ENCODE data around the gene CHIC1.
"Not testable (repeated sequence)": the region's sequence is repeated elsewhere in the genome, so short reads cannot be mapped to it uniquely, and the experiment has no call there.

Gene CHIC1

DNA sequence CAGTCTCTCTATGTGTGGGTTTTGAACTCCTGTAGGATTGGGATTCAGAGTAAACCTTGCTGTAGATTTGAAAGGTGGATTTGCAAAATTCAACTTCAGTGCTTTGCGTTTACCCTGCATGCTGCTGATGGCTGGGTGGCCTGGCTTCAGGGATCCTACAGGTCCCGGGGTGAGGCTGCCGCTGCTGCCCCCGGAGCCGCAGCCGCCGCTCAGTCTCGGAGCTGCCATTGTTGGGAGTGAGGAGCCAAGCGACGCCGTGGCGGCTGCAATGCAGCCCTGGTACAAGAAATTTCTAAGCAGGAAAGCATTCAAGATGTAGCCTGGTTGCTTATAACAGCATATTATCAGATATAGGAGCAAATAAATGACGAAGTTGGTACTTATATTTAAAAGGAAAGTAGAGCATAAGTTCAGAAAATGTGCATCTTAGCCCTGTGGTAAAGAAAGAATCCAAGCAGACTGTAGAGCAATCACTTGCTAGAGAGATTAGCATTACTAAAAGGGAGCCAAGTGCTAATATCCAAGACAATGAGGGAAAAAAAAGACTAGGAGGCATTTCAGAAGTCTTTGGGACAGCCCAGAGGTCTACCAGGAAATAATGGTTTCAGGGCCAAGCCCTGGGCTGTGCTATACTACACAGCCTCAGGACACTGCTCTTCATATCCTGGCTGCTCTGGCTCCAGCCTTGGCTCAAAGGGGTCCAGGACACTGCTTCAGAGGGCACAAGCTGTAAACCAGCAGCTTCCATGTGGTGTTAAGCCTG is 36.9 kb upstream of the CHIC1 start:
- H3K9me3 ChIP-seq (replicated peaks; ENCODE audit: insufficient read depth, low read length): no peaks in the 10 kb centered on the region
- H3K4me1 ChIP-seq (ENCODE audit: low read length): no peaks in the 10 kb centered on the region
- H3K4me3 ChIP-seq (ENCODE audit: low read length): no peak overlapping the region
- TF ChIP-seq, protein P1, sequence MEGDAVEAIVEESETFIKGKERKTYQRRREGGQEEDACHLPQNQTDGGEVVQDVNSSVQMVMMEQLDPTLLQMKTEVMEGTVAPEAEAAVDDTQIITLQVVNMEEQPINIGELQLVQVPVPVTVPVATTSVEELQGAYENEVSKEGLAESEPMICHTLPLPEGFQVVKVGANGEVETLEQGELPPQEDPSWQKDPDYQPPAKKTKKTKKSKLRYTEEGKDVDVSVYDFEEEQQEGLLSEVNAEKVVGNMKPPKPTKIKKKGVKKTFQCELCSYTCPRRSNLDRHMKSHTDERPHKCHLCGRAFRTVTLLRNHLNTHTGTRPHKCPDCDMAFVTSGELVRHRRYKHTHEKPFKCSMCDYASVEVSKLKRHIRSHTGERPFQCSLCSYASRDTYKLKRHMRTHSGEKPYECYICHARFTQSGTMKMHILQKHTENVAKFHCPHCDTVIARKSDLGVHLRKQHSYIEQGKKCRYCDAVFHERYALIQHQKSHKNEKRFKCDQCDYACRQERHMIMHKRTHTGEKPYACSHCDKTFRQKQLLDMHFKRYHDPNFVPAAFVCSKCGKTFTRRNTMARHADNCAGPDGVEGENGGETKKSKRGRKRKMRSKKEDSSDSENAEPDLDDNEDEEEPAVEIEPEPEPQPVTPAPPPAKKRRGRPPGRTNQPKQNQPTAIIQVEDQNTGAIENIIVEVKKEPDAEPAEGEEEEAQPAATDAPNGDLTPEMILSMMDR (IDR thresholded peaks at IDR 0.05; ENCODE audit: low read length): no peak
- TF ChIP-seq EZH2phosphoT487 (IDR thresholded peaks at IDR 0.05; ENCODE audit: low read length) (no peak), EZH2 (optimal IDR thresholded peaks at IDR 0.05; ENCODE audit: low read depth, low read length) (no peak)
- no peak overlapping the region for H3K27ac ChIP-seq (ENCODE audit: low read length)
- H3K9me2 ChIP-seq (replicated peaks; ENCODE audit: insufficient read depth, low read length): no peaks in the 10 kb centered on the region
- no peaks in the 10 kb centered on the region for H3F3A ChIP-seq (ENCODE audit: insufficient read depth, low read length)
- no peak for DNase-seq
- H3K79me2 ChIP-seq (ENCODE audit: low read length): no peaks in the 10 kb centered on the region
- H3K36me3 ChIP-seq (replicated peaks; ENCODE audit: insufficient read depth, low read length): no peaks in the 10 kb centered on the region
- H4K20me1 ChIP-seq (ENCODE audit: insufficient read depth, low read length): no peaks in the 10 kb centered on the region
- no peak overlapping the region for H3K4me2 ChIP-seq (ENCODE audit: low read depth, low read length)
- H2AFZ ChIP-seq (ENCODE audit: low read length): no peak overlapping the region
- no peak overlapping the region for H3K9ac ChIP-seq (ENCODE audit: low read length)
- no peaks in the 10 kb centered on the region for H3K27me3 ChIP-seq (replicated peaks; ENCODE audit: insufficient read depth, low read length)

DNA sequence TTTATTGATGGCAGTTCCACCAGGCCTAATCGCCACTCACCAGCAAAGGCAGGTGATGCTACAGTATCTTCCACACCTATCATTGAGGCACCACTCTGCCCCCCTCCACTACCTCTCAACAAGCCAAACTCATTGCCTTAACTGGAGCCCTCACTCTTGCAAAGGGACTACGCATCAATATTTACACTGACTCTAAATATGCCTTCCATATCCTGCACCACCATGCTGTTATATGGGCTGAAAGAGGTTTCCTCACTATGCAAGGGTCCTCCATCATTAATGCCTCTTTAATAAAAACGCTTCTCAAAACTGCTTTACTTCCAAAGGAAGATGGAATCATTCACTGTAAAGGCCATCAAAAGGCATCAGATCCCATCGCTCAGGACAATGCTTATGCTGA is 31.3 kb upstream of the CHIC1 start:
- not testable (repeated sequence) for H3K4me1 ChIP-seq (ENCODE audit: low read length); H3K9me2 ChIP-seq (replicated peaks; ENCODE audit: insufficient read depth, low read length); H3K9me3 ChIP-seq (replicated peaks; ENCODE audit: insufficient read depth, low read length); H3K4me3 ChIP-seq (ENCODE audit: low read length); H3F3A ChIP-seq (ENCODE audit: insufficient read depth, low read length); H3K36me3 ChIP-seq (replicated peaks; ENCODE audit: insufficient read depth, low read length); H3K27ac ChIP-seq (ENCODE audit: low read length); H4K20me1 ChIP-seq (ENCODE audit: insufficient read depth, low read length); H3K79me2 ChIP-seq (ENCODE audit: low read length); H3K4me2 ChIP-seq (ENCODE audit: low read depth, low read length); H2AFZ ChIP-seq (ENCODE audit: low read length); DNase-seq; H3K9ac ChIP-seq (ENCODE audit: low read length); H3K27me3 ChIP-seq (replicated peaks; ENCODE audit: insufficient read depth, low read length)

GRCh38 chrX:73556159-73556558 is 6.8 kb upstream of the CHIC1 start:
- H2AFZ ChIP-seq (ENCODE audit: low read length): no peak overlapping the region
- H3K9me2 ChIP-seq (replicated peaks; ENCODE audit: insufficient read depth, low read length): no peaks in the 10 kb centered on the region
- H3F3A ChIP-seq (ENCODE audit: insufficient read depth, low read length): no peaks in the 10 kb centered on the region
- H3K4me3 ChIP-seq (ENCODE audit: low read length): no peak overlapping the region
- no peak overlapping the region for H3K4me2 ChIP-seq (ENCODE audit: low read depth, low read length)
- TF ChIP-seq, protein P1 (IDR thresholded peaks at IDR 0.05; ENCODE audit: low read length): no peak
- TF ChIP-seq EZH2 (optimal IDR thresholded peaks at IDR 0.05; ENCODE audit: low read depth, low read length): no peak
- no peak for TF ChIP-seq EZH2phosphoT487 (IDR thresholded peaks at IDR 0.05; ENCODE audit: low read length)
- no peaks in the 10 kb centered on the region for H3K4me1 ChIP-seq (ENCODE audit: low read length)
- no peak for DNase-seq
- no peaks in the 10 kb centered on the region for H3K27me3 ChIP-seq (replicated peaks; ENCODE audit: insufficient read depth, low read length)
- no peaks in the 10 kb centered on the region for H3K36me3 ChIP-seq (replicated peaks; ENCODE audit: insufficient read depth, low read length)
- no peaks in the 10 kb centered on the region for H4K20me1 ChIP-seq (ENCODE audit: insufficient read depth, low read length)
- H3K9me3 ChIP-seq (replicated peaks; ENCODE audit: insufficient read depth, low read length): no peaks in the 10 kb centered on the region
- H3K27ac ChIP-seq (ENCODE audit: low read length): no peak overlapping the region
- H3K79me2 ChIP-seq (ENCODE audit: low read length): no peaks in the 10 kb centered on the region
- no peak overlapping the region for H3K9ac ChIP-seq (ENCODE audit: low read length)

DNA sequence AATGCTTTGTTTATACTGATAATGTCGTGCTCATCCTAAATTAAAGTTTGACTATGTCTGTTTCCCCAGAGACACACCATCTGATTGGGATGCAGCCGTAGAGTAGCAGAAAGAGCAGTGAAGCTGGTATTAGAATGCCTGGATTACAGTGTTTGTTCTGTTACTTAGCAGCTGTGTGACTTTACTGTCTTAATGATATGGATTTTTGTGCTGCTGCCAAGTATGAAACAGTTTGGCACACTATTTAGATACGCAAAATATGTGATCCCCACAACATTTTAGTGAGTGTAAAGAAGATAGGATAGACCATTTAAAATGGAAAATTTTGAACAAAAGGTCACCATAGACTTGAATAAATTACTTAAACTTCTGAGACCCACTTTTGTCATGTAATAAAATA is 1.2 kb upstream of the CHIC1 start:
- H2AFZ ChIP-seq (ENCODE audit: low read length): no peak overlapping the region
- H3F3A ChIP-seq (ENCODE audit: insufficient read depth, low read length): peaks cover 8% of the 10 kb centered on the region; the same call in 1 of the 2 replicates
- no peak overlapping the region for H3K27ac ChIP-seq (ENCODE audit: low read length)
- TF ChIP-seq, protein P1 (IDR thresholded peaks at IDR 0.05; ENCODE audit: low read length): no peak
- TF ChIP-seq EZH2phosphoT487 (IDR thresholded peaks at IDR 0.05; ENCODE audit: low read length) (no peak), EZH2 (optimal IDR thresholded peaks at IDR 0.05; ENCODE audit: low read depth, low read length) (no peak)
- peak overlapping the region; percentile 68; the same call in 1 of the 2 replicates for H3K4me2 ChIP-seq (ENCODE audit: low read depth, low read length)
- H3K4me3 ChIP-seq (ENCODE audit: low read length): no peak overlapping the region
- no peaks in the 10 kb centered on the region for H4K20me1 ChIP-seq (ENCODE audit: insufficient read depth, low read length)
- no peak overlapping the region for H3K9ac ChIP-seq (ENCODE audit: low read length)
- no peaks in the 10 kb centered on the region for H3K9me2 ChIP-seq (replicated peaks; ENCODE audit: insufficient read depth, low read length)
- H3K36me3 ChIP-seq (replicated peaks; ENCODE audit: insufficient read depth, low read length): no peaks in the 10 kb centered on the region
- no peak for DNase-seq
- no peaks in the 10 kb centered on the region for H3K27me3 ChIP-seq (replicated peaks; ENCODE audit: insufficient read depth, low read length)
- no peaks in the 10 kb centered on the region for H3K4me1 ChIP-seq (ENCODE audit: low read length)
- no peaks in the 10 kb centered on the region for H3K9me3 ChIP-seq (replicated peaks; ENCODE audit: insufficient read depth, low read length)
- peaks cover 29% of the 10 kb centered on the region for H3K79me2 ChIP-seq (ENCODE audit: low read length)

Measured in MM.1S (cell line).